Neural progenitor cell (in vitro differentiated cells): ENCODE results near the gene PDCD11.
"Not testable (repeated sequence)": the region's sequence is repeated elsewhere in the genome, so short reads cannot be mapped to it uniquely, and the experiment has no call there.

Experiments used
- CTCF ChIP-seq: fragments of 200-600 bp; sonication (generic); IDR thresholded peaks from 2 replicates; pipeline ENCODE4 v1.5.1; 2017; ENCODE audit warnings: antibody characterized with exemption, mild to moderate bottlenecking
- EZH2 ChIP-seq: fragments of 200-600 bp; sonication (generic); IDR thresholded peaks from 2 replicates; pipeline ENCODE4 v1.6.1; 2017; ENCODE audit warnings: antibody characterized with exemption, mild to moderate bottlenecking, moderate library complexity
- EZH2phosphoT487 ChIP-seq: fragments of 200-600 bp; sonication (generic); IDR thresholded peaks from 2 replicates; pipeline ENCODE4 v1.6.1; 2017; ENCODE audit warnings: antibody characterized with exemption

GRCh38 chr10:103359493-103359892 lies 36.9 kb upstream of the PDCD11 start:
- TF ChIP-seq EZH2, CTCF, EZH2phosphoT487: not testable (repeated sequence)
